Activated CD4-positive, CD25-positive, alpha-beta regulatory T cell treated with anti-CD3 and anti-CD28 coated beads, Interleukin-2, amount 50 U/mL, for 16 hours (primary cell): ENCODE data around the gene STK38L.
"Not testable (repeated sequence)": the region's sequence is repeated elsewhere in the genome, so short reads cannot be mapped to it uniquely, and the experiment has no call there.

Experiments
- DNase-seq: peaks from one replicate; pipeline ENCODE4 v3.0.0-alpha.2; 2020; ENCODE audit warnings: low read depth, low spot score

Gene STK38L

GRCh38 chr12:27226407-27226929 lies 17.6 kb upstream of the STK38L start:
- DNase-seq, result no peak

DNA sequence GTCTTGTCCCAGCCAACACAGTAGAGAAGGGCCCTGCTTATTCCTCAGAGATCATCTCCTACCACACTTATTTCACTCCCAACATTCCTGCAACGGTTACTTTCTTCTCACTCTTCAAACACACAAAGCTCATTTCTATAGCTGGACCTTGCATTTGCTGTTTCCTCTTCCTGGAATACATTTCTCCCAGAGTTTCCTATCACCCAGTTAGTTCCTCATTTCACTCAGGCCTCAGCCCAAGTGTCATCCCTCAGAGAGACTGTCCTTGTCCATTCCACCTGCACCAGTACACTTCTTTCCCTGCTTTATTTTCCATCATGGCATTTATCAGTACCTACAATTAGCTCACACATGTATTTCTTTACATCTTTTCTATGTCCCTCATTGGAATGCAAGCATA lies 14.7 kb upstream of the STK38L start:
- no peak for DNase-seq

DNA sequence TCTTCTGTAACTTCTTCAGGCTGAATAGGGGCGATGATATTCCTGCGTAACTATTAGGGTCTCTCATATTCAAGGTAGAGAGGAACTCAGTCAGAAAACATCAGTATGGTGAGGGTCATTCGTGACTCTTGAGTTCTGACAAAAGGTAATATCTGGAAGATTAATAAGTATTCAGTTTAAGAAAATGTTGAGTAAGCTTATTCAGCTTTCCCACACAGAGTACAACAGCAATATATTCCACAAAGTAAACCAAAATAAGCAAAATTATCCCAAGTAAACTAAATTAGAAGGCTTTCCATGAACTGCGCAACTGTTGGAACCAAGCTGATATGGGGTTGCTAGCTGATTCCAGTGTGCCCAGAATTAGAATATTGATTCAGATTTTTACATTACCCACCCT lies 12.7 kb upstream of the STK38L start:
- not testable (repeated sequence) for DNase-seq

- no peak for DNase-seq
Observed at GRCh38 chr12:27233814-27234213, 10.3 kb upstream of the STK38L start.

GRCh38 chr12:27236498-27236897 lies 7.6 kb upstream of the STK38L start:
- no peak for DNase-seq

- no peak for DNase-seq
Observed at GRCh38 chr12:27237790-27238771, 6.0 kb upstream of the STK38L start.

DNA sequence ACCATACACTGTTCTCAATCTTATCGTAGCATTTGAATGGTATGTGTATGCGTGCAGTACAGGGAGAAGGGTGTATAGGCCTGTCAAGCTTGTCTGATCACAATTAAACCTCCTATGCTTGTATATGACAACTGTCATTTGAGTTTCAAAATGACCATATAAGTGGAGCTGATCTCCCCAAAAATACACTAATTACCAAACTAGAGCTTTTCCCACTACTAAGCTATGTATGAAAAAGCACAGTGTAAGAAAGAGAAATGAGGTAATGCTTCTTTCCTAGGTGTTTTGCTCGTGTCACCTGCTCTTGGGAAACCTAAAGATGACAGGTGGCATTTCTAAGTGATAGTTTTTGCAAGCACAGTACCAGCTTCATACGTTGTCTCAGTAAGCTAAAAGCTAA lies 1.1 kb upstream of the STK38L start:
- DNase-seq, result no peak

DNA sequence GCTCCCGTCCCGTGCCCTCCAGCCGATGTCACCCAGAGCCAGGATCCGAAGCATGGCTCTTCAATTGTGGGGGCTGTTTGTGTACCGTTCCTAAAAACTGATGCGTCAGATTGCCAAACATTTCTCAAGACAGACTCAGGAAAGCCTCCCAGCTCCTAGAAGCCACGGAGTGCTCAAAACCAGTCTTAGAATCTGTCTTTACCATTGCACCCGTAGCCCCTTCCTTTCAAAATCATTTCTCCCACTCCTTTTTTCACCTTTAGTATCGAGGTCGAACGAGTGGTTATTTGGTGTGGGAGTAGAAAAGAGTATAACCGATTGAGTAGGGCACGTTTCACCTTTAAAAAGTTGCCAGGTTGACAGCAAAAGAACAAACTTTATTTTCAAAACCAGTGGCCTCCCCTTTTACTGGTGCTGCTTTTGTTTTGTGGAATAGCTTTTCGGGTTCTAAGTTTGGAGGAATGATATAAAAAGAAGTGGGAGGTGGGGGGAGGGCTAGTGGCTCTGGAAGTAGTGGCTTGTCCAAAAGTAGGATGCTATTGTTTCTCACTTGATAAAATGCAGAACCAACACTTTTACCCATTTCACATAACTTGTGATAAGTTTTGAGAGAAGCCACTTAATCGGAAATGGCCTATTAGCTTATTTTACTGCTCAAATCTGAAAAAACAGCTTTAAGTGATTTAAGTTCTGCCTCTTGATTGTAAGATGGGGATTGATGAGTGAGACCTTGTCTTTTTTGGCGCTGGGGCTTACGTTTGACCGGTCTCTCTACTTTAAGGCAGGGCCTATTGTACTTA lies 803 bp downstream of the STK38L start:
- no peak for DNase-seq

GRCh38 chr12:27246141-27246540 lies 2.1 kb downstream of the STK38L start:
- DNase-seq, result no peak

GRCh38 chr12:27246774-27247173 lies 2.7 kb downstream of the STK38L start:
- DNase-seq, result no peak

- DNase-seq, result no peak
Observed at GRCh38 chr12:27252934-27253333, 8.8 kb downstream of the STK38L start.

- DNase-seq, result no peak
Observed at GRCh38 chr12:27253347-27253746, 9.3 kb downstream of the STK38L start.

DNA sequence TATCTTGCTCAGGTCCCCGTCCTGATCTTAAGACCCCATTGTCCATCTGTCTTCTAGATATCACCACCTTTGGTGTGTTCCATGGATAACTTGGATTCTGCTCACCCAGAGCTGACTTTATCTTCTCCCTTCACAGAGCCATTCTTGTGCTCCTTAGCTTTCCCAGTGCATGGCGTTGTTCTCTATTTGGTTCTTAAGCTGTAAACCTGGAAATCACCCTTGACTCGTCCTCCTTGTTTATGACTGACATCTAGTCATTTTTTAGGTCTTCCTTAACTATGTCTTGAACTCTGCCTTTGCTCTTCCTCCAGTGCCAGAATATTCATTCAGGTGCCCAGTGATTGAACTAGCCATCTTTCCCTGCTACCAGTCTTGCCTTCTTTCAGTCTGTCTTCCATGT lies 11.7 kb downstream of the STK38L start:
- DNase-seq, result no peak

DNA sequence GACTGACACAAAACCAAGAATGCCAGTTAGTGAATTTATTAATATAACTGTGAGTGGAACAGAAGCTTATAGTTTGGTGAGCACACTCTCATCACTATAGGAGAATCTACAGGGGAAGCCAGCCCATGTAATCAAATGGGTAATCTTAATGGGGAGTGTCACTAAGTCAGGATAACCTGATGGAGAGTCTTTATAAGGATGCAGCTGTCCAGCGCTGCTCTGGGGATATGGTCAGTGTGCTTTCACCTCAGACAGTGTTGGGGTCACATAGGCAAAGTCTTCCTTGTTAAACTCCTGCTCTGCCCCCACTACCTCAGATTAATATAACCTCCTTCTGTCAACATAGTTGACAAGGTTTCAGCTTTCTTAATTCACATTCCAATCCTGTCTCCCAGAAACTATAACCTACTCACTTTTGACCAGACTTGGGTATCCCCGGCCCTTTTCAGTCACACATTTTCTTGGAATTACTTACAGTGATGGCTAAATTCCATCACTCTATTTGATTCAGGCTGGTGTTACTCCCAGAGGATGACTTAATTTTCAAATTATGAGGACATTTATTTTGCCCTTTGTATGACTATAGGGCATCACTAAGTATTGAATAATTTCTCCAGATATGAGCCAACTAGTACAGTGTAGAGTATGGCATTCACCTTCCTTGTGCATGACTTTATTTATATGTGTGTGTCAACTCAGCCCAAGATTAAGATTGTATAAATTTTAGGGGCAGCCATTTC lies 13.2 kb downstream of the STK38L start:
- DNase-seq, result no peak

- no peak for DNase-seq
Observed at GRCh38 chr12:27260746-27261145, 16.7 kb downstream of the STK38L start.

DNA sequence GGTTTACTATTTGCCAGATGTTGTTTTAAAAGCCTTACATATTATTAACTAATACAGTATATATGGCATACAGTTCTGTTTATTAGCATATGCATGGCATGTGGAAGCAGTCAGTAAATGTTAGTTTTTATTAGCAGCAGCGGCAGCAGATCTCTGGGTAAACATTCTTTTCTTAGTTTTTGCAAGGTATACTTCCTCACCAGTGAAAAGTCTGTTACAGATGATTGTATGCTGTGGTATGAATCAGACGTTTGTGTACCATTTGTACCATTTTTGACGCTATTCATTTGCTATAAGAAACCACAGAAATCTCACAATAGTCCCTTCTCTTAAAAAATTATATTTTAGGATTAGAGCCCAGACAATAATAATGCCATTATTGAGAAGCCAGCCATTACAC lies 17.8 kb downstream of the STK38L start:
- no peak for DNase-seq

DNA sequence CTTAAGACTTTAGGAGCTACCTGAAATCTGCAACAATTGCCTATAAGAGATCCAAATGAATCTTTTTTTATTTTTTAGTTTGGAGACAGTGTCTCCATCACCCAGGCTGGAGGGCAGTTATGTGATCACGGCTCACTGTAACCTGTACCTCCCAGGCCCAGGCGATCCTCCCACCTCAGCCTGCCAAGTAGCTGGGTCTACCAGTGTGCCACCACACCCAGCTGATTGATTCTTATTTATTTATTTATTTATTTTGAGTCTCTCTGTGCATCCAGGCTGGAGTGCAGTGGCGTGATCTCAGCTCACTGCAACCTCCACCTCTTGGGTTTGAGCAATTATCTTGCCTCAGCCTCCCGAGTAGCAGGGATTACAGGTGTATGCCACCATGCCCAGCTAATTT lies 26.1 kb downstream of the STK38L start:
- DNase-seq, result no peak

DNA sequence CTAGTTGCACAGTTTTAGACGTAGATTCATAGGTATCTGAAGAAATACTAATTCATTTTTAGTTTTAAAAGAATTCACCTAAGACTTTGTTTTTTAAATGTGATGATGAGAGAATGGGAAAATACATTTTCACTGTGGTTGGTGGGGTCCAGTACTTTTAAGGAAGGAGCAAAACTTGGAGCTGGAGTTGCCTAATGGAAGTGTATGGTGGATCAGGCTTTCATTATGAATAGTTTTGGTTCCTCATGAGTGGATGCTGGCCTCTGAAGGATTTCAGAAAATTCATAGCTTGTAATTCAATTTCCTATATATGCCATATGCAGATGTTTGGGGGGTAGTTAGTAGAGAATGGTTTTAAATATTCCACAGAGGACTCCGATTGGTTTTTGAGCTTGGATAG lies 27.1 kb downstream of the STK38L start:
- DNase-seq, result no peak

GRCh38 chr12:27272373-27273028 lies 28.4 kb downstream of the STK38L start:
- DNase-seq, result no peak

DNA sequence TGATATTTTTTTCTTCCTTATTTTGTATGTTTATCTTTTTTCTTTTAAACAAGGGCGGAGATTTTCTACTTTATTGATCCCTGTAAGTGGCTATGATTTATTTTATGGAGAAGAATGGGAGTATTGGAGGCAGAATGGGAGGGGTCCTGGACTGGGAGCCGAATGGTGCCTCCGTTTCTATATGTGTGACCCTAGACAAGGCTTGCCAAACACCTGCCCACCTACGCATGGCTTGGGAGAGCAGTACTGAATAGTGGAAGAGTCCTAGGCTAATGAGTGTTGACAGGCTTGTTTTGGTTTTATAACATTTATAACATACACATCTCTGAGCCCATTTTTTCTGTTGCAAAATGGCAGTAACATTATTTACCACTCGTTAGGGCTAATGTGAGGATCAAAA lies 29.0 kb downstream of the STK38L start:
- DNase-seq, result no peak

DNA sequence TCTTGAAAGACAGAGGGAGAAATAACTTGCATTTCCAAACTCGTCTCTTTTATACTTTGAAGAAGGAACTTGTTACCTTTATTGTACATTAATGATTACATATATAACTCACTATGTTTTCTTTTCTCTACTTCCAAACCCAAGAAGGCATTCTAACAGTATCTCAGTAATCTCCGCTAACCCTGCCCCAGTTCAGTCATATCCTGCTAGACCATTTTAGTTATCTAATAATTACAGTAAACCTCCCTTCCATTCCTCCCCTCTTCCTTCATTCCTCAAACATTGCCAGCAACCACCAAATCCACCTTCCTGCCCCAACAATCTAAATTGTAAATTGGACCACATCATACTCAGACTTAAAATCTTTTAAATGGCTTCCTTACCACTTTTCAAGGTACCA lies 30.6 kb downstream of the STK38L start:
- DNase-seq, result no peak
